Keratinocyte (primary cell): Measurements from ENCODE around the gene SORL1. TPM values are rescaled to one million over a fixed set of nuclear protein-coding genes. Genes with fewer than 3 reads are reported as not detected.

Experiments
- DNase-seq: peaks from one replicate; pipeline ENCODE4 v3.0.0-alpha.2; 2011; ENCODE audit warnings: low read depth, missing footprints, low spot score
- FAIRE-seq: peaks from 2 replicates; lab custom pipeline; 2011; peaks lifted over from hg19 to GRCh38; lab: Jason Lieb, UNC
- H2AFZ ChIP-seq: 2 replicates; pipeline ENCODE4 v1.6.0; 2012; ENCODE audit warnings: low read length, control low read depth, inconsistent platforms; ENCODE audit not compliant: control insufficient read depth
- H3K27ac ChIP-seq: 2 replicates; pipeline ENCODE4 v1.5.1; 2011; ENCODE audit warnings: low read length; ENCODE audit not compliant: control insufficient read depth, insufficient read depth
- H3K27me3 ChIP-seq: 3 replicates; pipeline ENCODE4 v1.6.0; 2011; ENCODE audit warnings: low read length; ENCODE audit not compliant: control insufficient read depth, insufficient read depth; ENCODE audit errors: extremely low read depth
- H3K36me3 ChIP-seq, 2 experiments: 2 replicates in 1 of 2; 3 replicates in 1 of 2; pipeline ENCODE4 v1.5.1; 2011; ENCODE audit warnings: low read length in 2 of 2, mild to moderate bottlenecking in 1 of 2; ENCODE audit not compliant: control insufficient read depth in 2 of 2, insufficient read depth in 2 of 2; ENCODE audit errors: extremely low read depth in 1 of 2
- H3K4me1 ChIP-seq: 3 replicates; pipeline ENCODE4 v1.5.1; 2011; ENCODE audit warnings: low read length; ENCODE audit not compliant: control insufficient read depth, insufficient read depth; ENCODE audit errors: extremely low read depth
- H3K4me2 ChIP-seq: 3 replicates; pipeline ENCODE4 v1.6.0; 2011; ENCODE audit warnings: low read depth, low read length; ENCODE audit not compliant: control insufficient read depth, insufficient read depth; ENCODE audit errors: extremely low read depth
- H3K4me3 ChIP-seq, 3 experiments: fragments of 200-600 bp in 1 of 3; sonication (generic) in 1 of 3; 2 replicates in 2 of 3; 3 replicates in 1 of 3; pipeline ENCODE4 v1.5.1; 2011 to 2016; ENCODE audit warnings: low read length in 3 of 3, mild to moderate bottlenecking in 3 of 3, control low read depth in 2 of 3, inconsistent platforms in 1 of 3, low read depth in 1 of 3, mixed read lengths in 1 of 3, mixed run types in 1 of 3, moderate library complexity in 1 of 3; ENCODE audit not compliant: control insufficient read depth in 2 of 3, insufficient read depth in 2 of 3; ENCODE audit errors: extremely low read depth in 1 of 3
- H3K79me2 ChIP-seq: 2 replicates; pipeline ENCODE4 v1.6.0; 2012; ENCODE audit warnings: low read length; ENCODE audit not compliant: control insufficient read depth, insufficient read depth
- H3K9ac ChIP-seq: 3 replicates; pipeline ENCODE4 v1.6.0; 2011; ENCODE audit warnings: low read length; ENCODE audit not compliant: control insufficient read depth, insufficient read depth; ENCODE audit errors: extremely low read depth
- H3K9me1 ChIP-seq: 3 replicates; pipeline ENCODE4 v1.6.0; 2011; ENCODE audit warnings: low read length; ENCODE audit not compliant: control insufficient read depth, insufficient read depth; ENCODE audit errors: extremely low read depth
- H3K9me3 ChIP-seq: 2 replicates; pipeline ENCODE4 v1.5.1; 2012; ENCODE audit warnings: low read depth, low read length; ENCODE audit not compliant: control insufficient read depth
- H4K20me1 ChIP-seq: 3 replicates; pipeline ENCODE4 v1.6.0; 2011; ENCODE audit warnings: low read length; ENCODE audit not compliant: control insufficient read depth, insufficient read depth; ENCODE audit errors: extremely low read depth
- CTCF ChIP-seq, 3 experiments: IDR thresholded peaks in 1 of 3; conservative IDR thresholded peaks in 1 of 3; optimal IDR thresholded peaks in 1 of 3; 2 replicates in 2 of 3; 3 replicates in 1 of 3; pipeline versions ENCODE3 to v1.5.1; 2011; ENCODE audit warnings: low read length in 3 of 3, mild to moderate bottlenecking in 3 of 3, moderate library complexity in 2 of 3, control low read depth in 1 of 3, inconsistent platforms in 1 of 3; ENCODE audit not compliant: insufficient read depth in 2 of 3; ENCODE audit errors: extremely low read depth in 1 of 3
- EZH2 ChIP-seq: IDR thresholded peaks from one replicate; pipeline ENCODE4 v1.6.1; 2012; ENCODE audit warnings: inconsistent platforms, mild to moderate bottlenecking, low read length, moderate library complexity
- dilution Hi-C: fragments of 300-500 bp; cut with MboI; formaldehyde crosslinking; loops from one replicate; pipeline ENCODE4 v1.7.0; 2020; ENCODE audit warnings: low sequenced_read_pairs; ENCODE audit not compliant: extremely low pct_ligation_motif_present
- polyA plus RNA-seq, 5 experiments: library from polyadenylated mRNA; depleted of rRNA in 3 of 5; stranded (reverse) in 3 of 5; stranded (forward) in 1 of 5; unstranded in 1 of 5; fragments of >200 nt; gene quantifications; 1 replicate in 1 of 5; 2 replicates in 3 of 5; 3 replicates in 1 of 5; pipeline versions ENCODE4 v1.2.1 to v1.2.3, GENCODE V29; 2011 to 2012; ENCODE audit warnings: missing spikeins in 2 of 5, low read depth in 1 of 5, low replicate concordance in 1 of 5

SORL1 gene
- polyA plus RNA-seq, 1 donor (not counting 4 experiments of a cell fraction or from before 2014, with no cell fraction given) = 38.9 TPM

- no peak for FAIRE-seq
Observed at GRCh38 chr11:121446752-121447156, 5.4 kb upstream of the SORL1 start.

GRCh38 chr11:121448011-121448410 lies 4.1 kb upstream of the SORL1 start:
- FAIRE-seq (no peak), DNase-seq (no peak)
- TF ChIP-seq CTCF (optimal IDR thresholded peaks at IDR 0.05 in 1 of 3, IDR thresholded peaks at IDR 0.05 in 1 of 3, conservative IDR thresholded peaks at IDR 0.05 in 1 of 3; ENCODE audit: extremely low read depth in 1 of 3, insufficient read depth in 2 of 3, low read length in 3 of 3) = no peak
- TF ChIP-seq EZH2 = no peak
- Histone ChIP-seq H3K9me3 (no peaks in the 10 kb centered on the region), H3K36me3 (no peaks in the 10 kb centered on the region), H3K4me2 (no peak overlapping the region), H3K9ac (no peak overlapping the region), H4K20me1 (no peaks in the 10 kb centered on the region), H3K27ac (no peak overlapping the region), H2AFZ (no peak overlapping the region), H3K79me2 (no peaks in the 10 kb centered on the region), H3K27me3 (no peaks in the 10 kb centered on the region), H3K4me1 (peaks cover 11% of the 10 kb centered on the region), H3K9me1 (no peaks in the 10 kb centered on the region), H3K4me3 (no peak overlapping the region)
- dilution Hi-C loops = loop anchor here (10.0 kb wide), 1 partner anchor 123 kb away; no protein-coding TSS in a partner anchor

More at GRCh38 chr11:121446752-121447156, 5.4 kb upstream of the SORL1 start:
- no peak for DNase-seq
- TF ChIP-seq EZH2 (no peak), CTCF (optimal IDR thresholded peaks at IDR 0.05 in 1 of 3, IDR thresholded peaks at IDR 0.05 in 1 of 3, conservative IDR thresholded peaks at IDR 0.05 in 1 of 3; ENCODE audit: extremely low read depth in 1 of 3, insufficient read depth in 2 of 3, low read length in 3 of 3) (peak in 2 of 3 experiments; percentile 2 to 31)
- dilution Hi-C loops = loop anchor here (10.0 kb wide), 1 partner anchor 122 kb away; no protein-coding TSS in a partner anchor
- Histone ChIP-seq H3K9ac (no peak overlapping the region), H2AFZ (no peak overlapping the region), H4K20me1 (no peaks in the 10 kb centered on the region), H3K4me2 (no peak overlapping the region), H3K9me3 (no peaks in the 10 kb centered on the region), H3K27ac (no peak overlapping the region), H3K4me1 (peaks cover 7% of the 10 kb centered on the region), H3K9me1 (no peaks in the 10 kb centered on the region), H3K4me3 (no peak overlapping the region), H3K79me2 (no peaks in the 10 kb centered on the region), H3K27me3 (no peaks in the 10 kb centered on the region), H3K36me3 (no peaks in the 10 kb centered on the region)
